Activated CD4-positive, alpha-beta memory T cell treated with anti-CD3 and anti-CD28 coated beads for 36 hours (primary cell): ENCODE data around the gene DDRGK1. TPM values are rescaled to one million over a fixed set of nuclear protein-coding genes. Genes with fewer than 3 reads are reported as not detected.

Experiments used
- CTCF ChIA-PET: fragments of 350-600 bp; sonication (Branson Sonifier 250); formaldehyde crosslinking; loops from one replicate; lab custom pipeline; 2021; ENCODE audit warnings: antibody characterized with exemption, inconsistent platforms; lab: Charles Lee
- POLR2A ChIA-PET: fragments of 350-600 bp; sonication (Branson Sonifier 250); formaldehyde crosslinking; loops from one replicate; lab custom pipeline; 2021; ENCODE audit warnings: antibody characterized with exemption; lab: Charles Lee
- DNase-seq: peaks from one replicate; pipeline ENCODE4 v3.0.0-alpha.2; 2020
- H3K27ac Mint-ChIP-seq: one replicate; pipeline ENCODE4 v1.8.0; 2021; ENCODE audit warnings: mixed read lengths
- H3K27me3 Mint-ChIP-seq: one replicate; pipeline ENCODE4 v1.8.0; 2021; ENCODE audit warnings: mixed read lengths
- H3K36me3 Mint-ChIP-seq: one replicate; pipeline ENCODE4 v1.8.0; 2021; ENCODE audit warnings: mixed read lengths
- H3K4me1 Mint-ChIP-seq: one replicate; pipeline ENCODE4 v1.8.0; 2021; ENCODE audit warnings: low read depth, mixed read lengths
- H3K4me3 Mint-ChIP-seq: one replicate; pipeline ENCODE4 v1.8.0; 2021; ENCODE audit warnings: mild to moderate bottlenecking, mixed read lengths
- H3K9me3 Mint-ChIP-seq: one replicate; pipeline ENCODE4 v1.8.0; 2021; ENCODE audit warnings: mixed read lengths
- intact Hi-C: fragments of 100-400 bp; cut with micrococcal nuclease; formaldehyde crosslinking; loops from one replicate; pipeline ENCODE4 v1.15.1; 2023
- total RNA-seq, 2 experiments: library from RNA; stranded (reverse); gene quantifications; one replicate each; pipeline ENCODE4 v1.2.3, GENCODE V29; 2021

Gene DDRGK1
- total RNA-seq, 2 experiments from 2014 or later = 72.1 to 76.8 TPM

DNA sequence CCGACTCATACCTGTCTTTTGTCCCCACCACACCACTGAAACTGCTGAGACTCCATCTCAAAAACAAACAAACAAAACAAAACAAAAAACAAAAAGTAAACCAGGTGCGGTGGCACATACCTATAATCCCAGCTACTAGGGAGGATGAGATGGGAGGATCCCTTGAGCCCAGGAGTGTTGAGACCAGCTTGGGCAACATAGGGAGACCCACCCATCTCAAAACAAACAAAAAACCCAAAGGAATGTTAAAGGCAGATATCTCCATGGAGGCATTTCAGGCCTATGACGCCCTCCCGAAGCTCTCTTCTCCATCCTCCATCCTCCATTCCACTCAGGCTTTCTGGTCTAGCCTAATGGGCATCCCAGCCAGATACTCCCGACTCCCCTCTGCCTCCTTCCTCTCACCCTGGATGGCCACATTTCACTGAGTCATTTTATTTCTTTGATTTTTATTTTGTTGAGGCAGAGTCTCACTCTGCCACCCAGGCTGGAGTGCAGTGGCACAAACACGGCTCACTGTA, 37.8 kb upstream of the DDRGK1 start:
- CTCF ChIA-PET = interaction anchor here (0.6 kb wide), 1 partner anchor 165 kb away, joined by 5 read pairs; no protein-coding TSS in a partner anchor
- POLR2A ChIA-PET = interaction anchor here (0.6 kb wide), 1 partner anchor 141 kb away, joined by 4 read pairs; no protein-coding TSS in a partner anchor

DNA sequence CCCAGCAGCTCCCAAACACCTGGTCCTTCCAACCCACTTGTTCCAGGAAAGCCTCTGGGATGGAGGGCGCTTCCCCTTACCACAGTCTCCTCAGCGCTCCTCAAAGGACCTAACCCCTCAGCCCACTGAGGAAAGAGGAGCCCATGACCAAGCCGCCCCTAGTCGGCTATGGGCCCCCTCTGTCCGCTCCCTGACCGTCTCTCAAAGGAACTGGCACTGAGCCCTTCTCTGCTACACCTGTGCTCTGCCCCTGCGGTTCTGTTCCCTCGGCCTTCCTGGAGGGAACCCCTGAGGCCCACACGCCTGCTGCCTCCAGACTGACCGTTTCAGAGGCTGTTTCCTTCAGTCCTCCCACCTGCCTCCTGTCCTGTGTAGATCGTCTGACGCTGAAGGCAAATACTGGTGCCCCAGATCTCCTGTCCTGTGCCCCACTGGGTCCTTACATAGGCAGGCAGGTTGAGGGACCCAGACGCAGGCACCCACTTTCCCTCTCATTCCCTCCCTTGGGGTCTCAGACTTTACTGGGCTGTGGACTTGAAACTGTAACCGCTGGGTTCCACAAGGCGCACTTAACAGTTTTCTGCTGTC, 36.4 kb upstream of the DDRGK1 start:
- no peak for DNase-seq
- Mint-ChIP-seq H3K27me3 (peaks cover 41% of the 10 kb centered on the region), H3K9me3 (no peaks in the 10 kb centered on the region), H3K27ac (no peak overlapping the region), H3K4me3 (no peak overlapping the region), H3K36me3 (no peaks in the 10 kb centered on the region), H3K4me1 (peaks cover 6% of the 10 kb centered on the region)
- POLR2A ChIA-PET = no interaction called here
- intact Hi-C loops = no loop called here
- CTCF ChIA-PET = interaction anchor here (1.9 kb wide), 1 partner anchor 76 kb away, joined by 4 read pairs; no protein-coding TSS in a partner anchor

More for the DNA sequence above, 37.8 kb upstream of the DDRGK1 start:
- H3K27ac Mint-ChIP-seq = no peak overlapping the region
- peaks cover 6% of the 10 kb centered on the region for H3K4me1 Mint-ChIP-seq
- no peak overlapping the region for H3K4me3 Mint-ChIP-seq
- no peaks in the 10 kb centered on the region for H3K9me3 Mint-ChIP-seq
- no peaks in the 10 kb centered on the region for H3K36me3 Mint-ChIP-seq
- no peak for DNase-seq
- H3K27me3 Mint-ChIP-seq = peaks cover 31% of the 10 kb centered on the region
- intact Hi-C loops = no loop called here

GRCh38 chr20:3239867-3240775, 35.6 kb upstream of the DDRGK1 start:
- peaks cover 6% of the 10 kb centered on the region for H3K4me1 Mint-ChIP-seq
- no peaks in the 10 kb centered on the region for H3K9me3 Mint-ChIP-seq
- intact Hi-C loops = loop anchor here (2.0 kb wide), 1 partner anchor 35 kb away; the partner anchor contains the start of gene DDRGK1
- ChIA-PET POLR2A (no interaction called here), CTCF (interaction anchor here (1.0 to 2.0 kb wide), 3 partner anchors 19 to 77 kb away, joined by 3 to 5 read pairs (median 4); no protein-coding TSS in a partner anchor)
- peak overlapping the region; percentile 75 for H3K4me3 Mint-ChIP-seq
- H3K36me3 Mint-ChIP-seq = no peaks in the 10 kb centered on the region
- no peak overlapping the region for H3K27ac Mint-ChIP-seq
- peak; percentile 18 for DNase-seq
- H3K27me3 Mint-ChIP-seq = peaks cover 43% of the 10 kb centered on the region

DNA sequence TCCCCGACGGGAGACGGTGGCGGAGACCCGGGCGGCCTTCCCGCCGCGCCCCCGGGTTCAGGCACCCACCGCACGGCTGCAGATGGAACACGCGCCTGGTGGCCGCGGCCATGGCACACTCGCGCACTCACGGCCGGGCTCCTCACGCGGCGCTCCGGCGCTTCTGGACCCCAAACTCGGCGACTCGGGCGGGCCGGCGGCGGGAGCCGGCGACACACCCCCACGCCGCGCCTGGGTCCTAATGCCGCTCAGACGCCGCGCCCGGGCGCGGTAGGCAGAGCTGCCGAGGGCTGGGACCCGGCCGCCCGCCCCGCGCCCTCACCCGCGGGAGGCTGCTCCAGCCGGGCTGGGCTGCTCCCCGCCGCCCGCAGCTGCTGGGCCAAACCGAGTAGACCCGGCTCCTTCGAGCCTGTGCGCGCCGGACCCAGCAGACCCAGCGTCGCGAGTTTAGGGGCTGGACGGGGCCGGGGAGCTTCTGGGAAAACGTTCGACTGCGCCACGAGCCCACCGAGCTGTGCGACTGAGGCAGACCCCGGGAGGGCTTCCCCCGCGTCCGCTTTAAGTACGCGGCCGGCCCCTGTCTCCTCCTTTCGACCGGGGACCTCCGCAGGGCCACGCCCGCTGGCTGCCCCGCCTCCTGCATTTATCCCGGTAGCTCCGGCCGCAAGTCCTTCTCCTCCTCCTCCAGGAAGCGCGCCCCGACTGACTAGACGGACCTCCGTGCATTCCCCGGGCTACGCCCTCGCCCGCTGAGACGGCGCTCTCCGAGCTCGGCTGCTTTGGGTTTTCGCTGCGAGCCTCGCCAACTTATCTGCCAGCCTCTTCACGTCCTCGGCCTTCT, 34.8 kb upstream of the DDRGK1 start, which contains the start of gene SLC4A11:
Gene SLC4A11, minus strand, starts transcription at position 165 of the 841 bp plus-strand sequence. Its CDS starts 53 bp downstream, at position 112.
- H3K27me3 Mint-ChIP-seq = peaks cover 43% of the 10 kb centered on the region
- DNase-seq = peak; percentile 44
- ChIA-PET POLR2A (interaction anchor here (0.6 kb wide), 1 partner anchor 235 kb away, joined by 3 read pairs; no protein-coding TSS in a partner anchor), CTCF (interaction anchor here (1.0 to 2.0 kb wide), 3 partner anchors 19 to 78 kb away, joined by 3 to 5 read pairs (median 4); no protein-coding TSS in a partner anchor)
- H3K4me3 Mint-ChIP-seq = peak within 1 kb of the TSS; percentile 75
- H3K36me3 Mint-ChIP-seq = no peaks in the 10 kb centered on the region
- peaks cover 6% of the 10 kb centered on the region for H3K4me1 Mint-ChIP-seq
- H3K9me3 Mint-ChIP-seq = no peaks in the 10 kb centered on the region
- no peak within 1 kb of the TSS for H3K27ac Mint-ChIP-seq
- intact Hi-C loops = loop anchor here (2.0 kb wide), 1 partner anchor 34 kb away; the partner anchor contains the start of gene DDRGK1

GRCh38 chr20:3238616-3239025, 34.1 kb upstream of the DDRGK1 start:
- DNase-seq = peak; percentile 64
- intact Hi-C loops = loop anchor here (2.0 kb wide), 1 partner anchor 34 kb away; the partner anchor contains the start of gene DDRGK1
- Mint-ChIP-seq H3K27me3 (peaks cover 43% of the 10 kb centered on the region), H3K27ac (no peak overlapping the region), H3K9me3 (no peaks in the 10 kb centered on the region), H3K4me1 (peaks cover 6% of the 10 kb centered on the region), H3K36me3 (no peaks in the 10 kb centered on the region), H3K4me3 (peak overlapping the region; percentile 73)
- CTCF ChIA-PET = interaction anchor here (1.9 to 2.0 kb wide), 2 partner anchors 38 to 78 kb away, joined by 4 to 5 read pairs; no protein-coding TSS in a partner anchor
- POLR2A ChIA-PET = interaction anchor here (0.6 kb wide), 1 partner anchor 236 kb away, joined by 3 read pairs; no protein-coding TSS in a partner anchor

GRCh38 chr20:3237958-3238615, 33.6 kb upstream of the DDRGK1 start:
- H3K4me1 Mint-ChIP-seq = peaks cover 6% of the 10 kb centered on the region
- POLR2A ChIA-PET = no interaction called here
- no peaks in the 10 kb centered on the region for H3K36me3 Mint-ChIP-seq
- DNase-seq = peak; percentile 16
- CTCF ChIA-PET = interaction anchor here (2.0 kb wide), 1 partner anchor 39 kb away, joined by 5 read pairs; no protein-coding TSS in a partner anchor
- no peaks in the 10 kb centered on the region for H3K9me3 Mint-ChIP-seq
- peaks cover 43% of the 10 kb centered on the region for H3K27me3 Mint-ChIP-seq
- H3K27ac Mint-ChIP-seq = no peak overlapping the region
- peak overlapping the region; percentile 73 for H3K4me3 Mint-ChIP-seq
- intact Hi-C loops = loop anchor here (2.0 kb wide), 1 partner anchor 33 kb away; the partner anchor contains the start of gene DDRGK1

- intact Hi-C loops = no loop called here
- peaks cover 6% of the 10 kb centered on the region for H3K4me1 Mint-ChIP-seq
- peaks cover 42% of the 10 kb centered on the region for H3K27me3 Mint-ChIP-seq
- H3K9me3 Mint-ChIP-seq = no peaks in the 10 kb centered on the region
- ChIA-PET CTCF (no interaction called here), POLR2A (no interaction called here)
- no peaks in the 10 kb centered on the region for H3K36me3 Mint-ChIP-seq
- no peak overlapping the region for H3K4me3 Mint-ChIP-seq
- H3K27ac Mint-ChIP-seq = no peak overlapping the region
- DNase-seq = no peak
Measured at GRCh38 chr20:3237011-3237957, 32.8 kb upstream of the DDRGK1 start.

DNA sequence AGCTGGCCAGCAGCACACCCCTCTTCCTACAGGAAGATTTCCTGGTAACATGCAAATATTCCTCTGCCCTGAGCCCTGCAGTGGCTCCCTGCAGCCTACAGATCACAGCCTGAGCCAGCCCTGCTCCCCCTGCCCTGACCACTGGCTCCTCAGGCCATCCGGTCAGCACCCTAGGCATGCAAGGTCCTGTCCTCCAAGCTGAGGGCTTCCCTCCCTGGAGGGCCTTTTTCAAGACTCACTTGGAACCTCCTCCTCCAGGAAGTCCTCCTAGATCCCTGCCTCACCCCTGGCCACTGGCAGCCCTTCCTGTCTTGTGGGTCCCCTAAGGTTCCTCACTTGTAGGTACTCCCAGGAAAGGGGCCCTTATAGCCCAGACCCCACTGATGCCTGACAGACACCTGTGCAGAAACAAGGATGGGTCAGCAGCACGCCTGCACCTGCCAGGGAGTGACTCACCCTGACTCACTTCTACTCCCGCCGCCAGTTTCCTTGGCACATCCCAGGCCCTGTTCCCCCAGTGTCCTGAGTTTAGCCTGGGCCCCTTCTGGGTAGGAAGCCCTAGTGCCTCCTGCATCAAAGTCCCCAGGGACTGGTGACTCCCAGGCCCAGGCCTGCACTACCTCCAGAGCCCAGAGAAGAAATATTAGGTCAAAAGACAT, 31.3 kb upstream of the DDRGK1 start:
- intact Hi-C loops = no loop called here
- H3K27ac Mint-ChIP-seq = no peak overlapping the region
- H3K4me1 Mint-ChIP-seq = peaks cover 6% of the 10 kb centered on the region
- peak overlapping the region; percentile 16 for H3K4me3 Mint-ChIP-seq
- H3K9me3 Mint-ChIP-seq = no peaks in the 10 kb centered on the region
- POLR2A ChIA-PET = no interaction called here
- no peak for DNase-seq
- H3K27me3 Mint-ChIP-seq = peaks cover 33% of the 10 kb centered on the region
- no peaks in the 10 kb centered on the region for H3K36me3 Mint-ChIP-seq
- CTCF ChIA-PET = no interaction called here

DNA sequence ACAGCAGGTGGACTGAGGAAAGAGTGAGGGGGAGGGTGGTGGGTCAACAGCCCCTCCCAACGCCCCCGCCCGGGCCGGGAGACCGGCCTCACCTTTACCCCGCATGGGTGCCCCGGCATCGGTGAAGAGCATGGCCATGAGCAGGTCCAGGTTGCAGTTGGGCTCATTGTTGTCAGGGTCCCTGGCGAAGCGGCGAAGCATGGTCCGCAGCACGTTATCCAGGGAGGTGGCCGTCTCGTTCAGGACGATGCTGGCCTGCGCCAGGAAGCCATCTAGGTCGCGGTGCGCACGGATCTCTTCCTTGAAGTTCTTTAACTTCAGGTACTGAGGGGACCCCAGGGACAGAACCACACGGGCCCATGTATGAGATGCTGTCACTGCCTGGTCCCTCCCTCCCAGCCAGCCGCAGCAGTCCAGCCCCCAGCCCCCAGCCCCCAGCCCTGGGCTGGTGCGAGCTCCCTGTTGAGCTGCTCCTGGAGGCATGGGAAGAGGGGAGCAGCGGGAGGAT, 29.6 kb upstream of the DDRGK1 start:
- Mint-ChIP-seq H3K4me3 (no peak overlapping the region), H3K27ac (no peak overlapping the region), H3K9me3 (no peaks in the 10 kb centered on the region), H3K4me1 (no peaks in the 10 kb centered on the region), H3K36me3 (no peaks in the 10 kb centered on the region), H3K27me3 (peaks cover 23% of the 10 kb centered on the region)
- DNase-seq = no peak
- ChIA-PET CTCF (no interaction called here), POLR2A (no interaction called here)
- intact Hi-C loops = no loop called here
